ENCODE measurements around the gene TBC1D16.
A peak's percentile ranks its signal among the peaks of the same experiment; 100 is the strongest.

Gene TBC1D16

GRCh38 chr17:80024206-80024972 is 11.3 kb downstream of the TBC1D16 start:
- no peak for DNase-seq

DNA sequence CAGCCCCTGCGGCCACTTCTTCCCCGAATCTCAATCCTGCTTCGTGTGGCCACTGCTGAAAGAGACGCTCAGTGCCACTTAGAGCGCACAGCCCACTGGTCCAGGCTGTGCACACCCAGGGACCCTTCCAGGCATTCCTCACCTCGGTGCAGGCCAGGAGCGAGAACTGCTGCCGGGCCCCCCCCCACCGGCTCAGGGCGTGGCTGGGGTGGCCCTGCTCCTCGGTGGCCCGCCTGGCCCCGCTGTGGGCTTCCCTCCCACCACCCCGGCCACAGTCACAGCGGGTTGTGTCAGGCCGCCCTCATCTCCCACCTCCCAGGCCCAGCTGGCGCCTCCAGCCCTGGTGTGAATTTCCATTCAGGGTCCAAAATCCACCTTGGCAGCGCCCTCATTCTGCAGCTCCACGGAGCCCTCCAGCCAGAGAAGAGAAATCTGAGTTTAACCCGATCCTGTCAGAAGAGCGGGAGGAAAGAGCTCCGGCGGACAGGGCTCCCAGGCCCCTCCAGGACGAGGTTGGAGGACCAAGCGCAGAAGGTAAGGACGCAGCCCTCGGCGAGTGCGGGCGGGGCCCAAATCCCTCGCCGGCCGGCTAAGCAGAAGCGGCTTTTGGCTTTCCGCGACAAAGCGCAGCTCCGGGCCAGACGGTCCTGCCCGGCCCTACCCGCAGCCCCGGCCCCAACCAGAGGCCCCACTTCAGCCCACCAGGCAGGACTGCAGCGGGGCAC is 12.0 kb downstream of the TBC1D16 start:
- DNase-seq, result no peak

DNA sequence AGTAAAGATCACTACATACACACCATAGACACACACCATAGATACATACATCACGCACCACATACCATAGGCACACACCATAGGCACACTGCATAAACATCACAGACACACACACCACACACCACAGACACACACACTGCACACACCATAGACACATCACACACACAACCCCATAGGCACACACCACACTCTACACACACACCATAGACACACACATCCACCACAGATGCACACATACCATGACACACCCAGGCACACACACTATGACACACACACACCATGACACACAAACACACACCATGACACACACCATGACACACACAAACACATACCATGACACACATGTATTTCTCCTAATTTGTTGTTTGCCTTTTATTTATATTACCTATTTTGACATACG is 14.1 kb downstream of the TBC1D16 start:
- DNase-seq, result no peak

DNA sequence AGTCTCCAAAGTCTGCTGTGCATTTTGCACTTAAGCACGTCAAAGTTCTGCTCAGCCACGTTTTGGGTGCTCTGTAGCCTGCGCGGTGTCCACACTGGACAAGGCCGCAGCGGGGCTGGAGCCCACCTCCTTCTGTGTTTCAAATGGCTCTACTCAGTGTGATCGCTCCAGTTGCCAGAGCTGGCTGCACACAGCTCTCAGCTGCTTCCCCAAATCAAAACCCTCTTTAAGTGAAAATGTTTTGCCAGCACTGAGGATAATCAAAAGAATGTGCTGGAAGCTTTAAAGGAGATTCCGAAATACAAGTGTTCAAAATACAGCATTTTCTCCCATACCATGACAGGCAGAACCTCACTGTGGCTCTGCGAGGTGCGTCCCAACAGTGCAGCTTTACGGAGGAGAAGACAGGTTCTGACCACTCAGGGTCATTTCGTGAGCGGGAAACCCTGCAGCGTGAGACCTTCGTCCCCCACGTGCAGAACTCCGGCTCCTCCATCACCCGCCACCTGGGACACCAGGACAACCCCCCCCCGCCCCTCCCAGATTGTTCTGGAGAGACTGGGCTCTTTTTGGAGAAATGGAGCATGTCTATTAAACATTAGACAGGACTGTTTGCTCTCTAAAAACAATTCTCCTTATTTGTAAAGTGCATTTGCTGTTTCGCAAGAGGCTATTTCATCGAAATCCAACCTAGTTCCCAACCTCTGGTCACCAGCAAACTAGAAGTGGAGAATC is 16.6 kb downstream of the TBC1D16 start:
- no peak for DNase-seq

DNA sequence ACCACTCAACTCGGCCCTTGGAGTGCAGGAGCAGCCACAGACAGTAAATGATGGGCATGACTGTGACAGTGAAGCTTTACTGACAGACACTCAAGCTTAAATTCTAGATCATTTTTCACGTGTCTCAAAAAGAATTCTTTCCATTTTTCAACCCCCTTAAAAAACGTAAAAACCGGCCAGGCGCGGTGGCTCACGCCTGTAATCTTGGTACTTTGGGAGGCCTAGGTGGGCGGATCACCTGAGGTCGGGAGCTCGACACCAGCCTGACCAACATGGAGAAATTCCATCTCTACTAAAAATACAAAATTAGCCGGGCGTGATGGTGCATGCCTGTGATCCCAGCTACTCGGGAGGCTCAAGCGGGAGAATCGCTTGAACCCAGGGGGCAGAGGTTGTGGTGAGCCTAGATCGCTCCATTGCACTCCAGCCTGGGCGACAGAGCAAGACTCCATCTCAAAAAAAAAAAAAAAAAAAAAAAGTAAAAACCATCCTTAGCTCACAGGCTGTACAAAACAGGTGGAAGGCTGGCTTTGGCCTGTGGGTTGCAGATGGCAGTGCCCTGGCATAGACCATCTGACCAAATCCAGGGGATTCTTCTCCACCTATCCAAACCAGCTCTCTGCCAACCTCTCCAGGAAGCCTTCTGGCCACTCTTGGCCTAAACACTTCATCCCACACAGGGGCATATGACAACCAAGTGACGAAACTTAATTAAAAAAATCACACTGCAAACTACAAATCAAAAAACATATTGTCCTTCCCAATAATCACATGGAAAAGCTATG is 18.3 kb downstream of the TBC1D16 start:
- no peak for DNase-seq

DNA sequence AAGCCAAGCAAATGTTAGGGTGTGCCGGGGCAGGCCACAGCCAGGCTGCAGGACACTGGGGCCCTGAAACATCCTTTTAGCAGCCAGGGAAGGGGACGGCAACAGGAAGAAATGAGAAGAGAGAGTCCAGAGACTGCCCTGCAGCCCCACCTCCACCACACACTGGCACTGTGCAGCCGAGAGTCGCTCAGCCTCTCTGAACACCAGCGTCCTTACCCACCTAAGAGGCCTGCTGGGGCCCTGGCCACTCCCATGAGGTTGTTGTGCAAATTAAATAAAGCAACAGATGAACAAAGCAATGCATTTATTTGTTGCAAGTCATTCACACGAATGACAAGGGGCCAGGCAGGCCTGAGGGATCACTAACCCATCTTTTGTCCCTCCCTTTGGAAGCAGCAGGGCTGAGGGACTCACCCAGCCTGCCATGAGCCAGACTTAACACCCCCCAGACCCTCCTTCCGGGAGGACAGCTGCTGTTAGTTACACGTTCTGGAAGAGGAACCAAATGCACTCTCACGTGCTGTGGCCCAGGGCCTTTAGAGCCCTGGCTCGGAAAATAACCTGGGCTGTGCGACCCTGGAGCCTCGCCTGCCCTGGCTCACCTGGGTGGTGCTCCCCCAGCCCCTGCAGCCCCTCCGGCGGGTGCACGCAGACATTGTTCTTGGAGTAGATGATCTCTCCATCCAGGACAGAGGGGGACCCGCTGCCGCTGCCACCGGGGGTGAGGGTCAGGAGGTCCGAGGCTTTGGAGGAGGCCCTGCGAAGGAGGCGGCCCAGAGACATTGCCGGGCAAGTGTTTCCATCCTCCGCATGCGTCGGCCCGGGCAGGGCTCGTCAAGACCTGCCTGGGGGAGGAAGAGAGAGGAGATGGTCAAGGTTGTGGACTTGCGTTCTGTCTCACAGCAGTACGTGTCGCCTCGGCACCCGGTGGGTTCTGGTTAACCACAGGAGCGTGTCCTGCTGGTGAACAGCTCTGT is 22.6 kb downstream of the TBC1D16 start:
- DNase-seq, result no peak

DNA sequence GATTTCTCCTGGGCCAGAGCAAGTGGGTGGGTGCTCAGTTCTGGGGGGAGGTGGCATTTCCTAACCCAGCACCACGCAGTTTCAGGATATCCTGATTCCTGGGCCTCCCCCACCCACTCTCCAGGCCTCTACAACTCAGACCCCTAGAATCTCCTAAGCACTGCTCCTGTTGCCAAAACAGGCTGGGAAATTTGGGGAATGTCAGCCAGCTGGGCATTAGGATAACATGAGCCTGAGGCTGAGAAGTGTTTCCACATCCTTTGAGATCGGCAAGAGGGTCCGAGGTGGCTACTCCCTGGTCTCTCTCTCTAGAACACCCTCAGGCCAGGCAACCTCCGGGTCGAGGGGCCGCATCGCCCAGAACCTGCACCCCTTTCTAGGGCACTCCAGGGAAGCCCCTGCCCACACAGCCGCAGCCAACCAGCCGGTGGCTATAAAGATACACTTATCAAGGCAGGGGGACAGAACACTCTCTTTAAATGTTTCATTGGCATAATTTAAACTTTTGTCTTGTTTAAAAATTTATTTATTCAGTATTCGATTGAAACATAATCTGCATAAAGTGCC is 23.6 kb downstream of the TBC1D16 start:
- no peak for DNase-seq

DNA sequence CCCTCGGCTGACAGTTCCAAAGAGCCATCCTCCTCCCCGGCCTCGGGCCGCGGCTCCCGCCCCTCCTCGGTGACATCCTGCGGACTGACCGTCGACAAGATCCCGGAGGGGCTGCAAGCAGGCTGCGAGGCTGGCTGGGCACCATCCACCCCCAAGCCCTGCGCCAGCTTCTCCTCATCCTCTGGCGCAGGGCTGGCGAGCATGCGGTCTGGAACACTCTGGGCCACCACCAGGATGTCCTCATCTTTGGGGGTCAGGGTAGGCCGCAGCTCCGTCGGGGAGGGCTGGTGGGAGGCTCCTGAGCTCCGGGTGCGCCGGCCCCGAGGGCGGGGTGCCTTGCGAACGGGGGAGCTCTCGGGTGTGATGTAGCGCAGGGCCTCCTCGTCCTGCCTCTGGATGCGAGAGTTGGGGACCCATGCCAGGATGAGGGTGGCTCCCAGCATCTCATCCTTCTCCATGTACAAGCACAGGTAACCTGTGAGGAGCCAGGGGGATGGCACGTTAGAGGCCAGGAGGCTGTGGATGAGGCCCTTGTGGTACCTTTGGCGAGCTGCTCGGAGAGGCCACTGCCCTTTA is 25.3 kb downstream of the TBC1D16 start:
- DNase-seq, result no peak

DNA sequence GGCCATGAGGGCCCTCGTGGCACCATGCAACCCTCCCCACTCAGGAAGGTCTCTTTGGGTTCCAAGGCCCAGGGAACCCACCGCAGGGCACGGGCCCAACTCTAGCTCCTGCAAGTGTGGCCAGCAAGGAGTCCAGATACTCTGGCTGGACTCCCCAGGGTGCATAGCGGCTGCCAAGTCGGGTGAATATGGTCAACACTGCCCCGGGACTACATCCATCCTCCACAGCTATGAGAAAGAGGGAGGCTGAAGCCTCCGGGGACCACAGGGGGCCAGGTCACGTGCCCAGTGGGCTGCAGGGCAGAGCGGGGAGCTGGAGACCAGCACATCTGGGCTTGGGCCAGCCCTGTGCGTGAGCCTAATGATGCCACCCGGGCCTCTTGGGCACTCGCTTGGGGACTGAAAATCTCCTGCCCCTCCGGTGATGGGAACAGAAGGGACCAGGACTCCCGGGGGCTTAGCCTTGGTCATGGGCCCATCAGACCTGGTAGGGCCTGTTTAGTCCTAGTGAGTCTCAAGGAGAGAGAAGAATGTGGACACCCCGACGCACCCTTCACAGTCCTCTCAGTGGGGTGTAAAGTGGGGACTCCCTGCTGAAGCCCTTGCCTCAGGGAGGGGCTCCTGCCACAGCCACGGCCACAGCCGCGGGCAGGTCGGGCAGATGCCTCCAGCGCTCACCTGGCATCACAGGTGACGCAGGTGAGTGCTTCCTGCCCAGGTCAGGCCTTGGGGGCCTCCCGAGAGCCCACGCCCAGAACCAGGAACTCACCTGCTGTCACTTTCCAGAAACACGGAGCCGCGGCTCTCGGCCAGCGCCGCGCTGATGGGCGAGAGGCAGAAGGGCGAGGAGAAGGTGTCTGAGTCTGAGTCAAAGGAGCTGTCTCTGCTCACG is 26.0 kb downstream of the TBC1D16 start:
- no peak for DNase-seq

DNA sequence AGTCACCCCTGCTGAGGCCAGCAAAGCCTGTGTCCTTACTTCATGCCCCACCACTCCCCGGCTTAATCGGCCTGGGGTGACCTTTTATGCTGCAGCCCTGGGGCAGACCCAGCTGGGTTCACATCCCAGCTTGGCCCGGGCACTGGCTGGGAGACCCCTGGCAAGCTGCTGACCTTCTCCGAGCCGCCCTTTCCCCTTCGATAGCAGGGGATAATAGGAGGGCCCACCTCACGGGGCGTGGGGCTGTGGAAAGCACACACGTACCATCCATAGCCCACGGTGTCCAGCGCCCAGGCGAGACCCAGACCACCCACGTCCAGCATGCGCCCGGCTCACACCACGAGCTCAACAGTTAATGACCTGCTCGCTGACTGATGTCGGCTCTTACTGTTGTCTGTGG is 26.8 kb downstream of the TBC1D16 start:
- DNase-seq, result no peak

DNA sequence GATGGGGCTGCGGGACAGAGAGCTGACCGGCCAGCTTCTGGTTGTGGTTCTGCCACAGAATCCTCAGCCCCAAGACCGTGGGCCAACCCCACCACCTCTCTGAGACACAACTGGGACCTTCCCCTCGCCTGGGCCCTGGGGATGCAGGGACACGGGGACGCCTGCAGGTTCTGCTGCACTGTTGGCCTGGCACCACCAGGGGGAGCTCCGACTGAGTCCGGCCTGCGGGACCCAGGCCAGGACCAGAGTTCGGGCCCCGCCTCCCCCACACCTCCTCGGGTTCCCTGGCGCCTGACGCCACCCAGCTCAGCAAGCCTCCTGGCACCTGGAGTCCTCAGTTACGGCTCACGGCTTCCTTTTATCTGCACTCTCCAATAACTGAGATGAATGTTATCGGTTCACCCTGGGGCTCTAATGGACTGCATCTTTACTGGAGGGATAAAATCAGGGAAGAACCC is 27.3 kb downstream of the TBC1D16 start:
- peak; percentile 61 for DNase-seq

DNA sequence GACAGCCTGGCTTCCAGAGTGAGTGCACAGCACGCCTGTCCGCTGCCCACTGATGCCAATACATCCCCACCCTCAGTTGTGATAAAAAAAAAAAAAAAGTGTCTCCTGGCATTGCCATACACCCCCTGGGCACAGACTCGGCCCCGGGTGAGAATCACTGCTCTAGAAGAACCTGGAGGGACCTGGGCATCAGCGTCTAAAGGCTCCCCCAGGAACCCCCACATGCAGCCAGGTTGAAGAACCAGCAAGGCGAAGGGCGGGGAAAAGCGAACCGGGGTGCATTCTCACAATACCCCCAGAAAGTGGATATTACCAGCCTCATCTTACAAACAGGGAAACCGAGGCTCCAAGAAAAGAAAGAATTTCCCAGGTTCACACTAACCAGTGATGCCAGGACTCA is 27.7 kb downstream of the TBC1D16 start:
- DNase-seq, result no peak

DNA sequence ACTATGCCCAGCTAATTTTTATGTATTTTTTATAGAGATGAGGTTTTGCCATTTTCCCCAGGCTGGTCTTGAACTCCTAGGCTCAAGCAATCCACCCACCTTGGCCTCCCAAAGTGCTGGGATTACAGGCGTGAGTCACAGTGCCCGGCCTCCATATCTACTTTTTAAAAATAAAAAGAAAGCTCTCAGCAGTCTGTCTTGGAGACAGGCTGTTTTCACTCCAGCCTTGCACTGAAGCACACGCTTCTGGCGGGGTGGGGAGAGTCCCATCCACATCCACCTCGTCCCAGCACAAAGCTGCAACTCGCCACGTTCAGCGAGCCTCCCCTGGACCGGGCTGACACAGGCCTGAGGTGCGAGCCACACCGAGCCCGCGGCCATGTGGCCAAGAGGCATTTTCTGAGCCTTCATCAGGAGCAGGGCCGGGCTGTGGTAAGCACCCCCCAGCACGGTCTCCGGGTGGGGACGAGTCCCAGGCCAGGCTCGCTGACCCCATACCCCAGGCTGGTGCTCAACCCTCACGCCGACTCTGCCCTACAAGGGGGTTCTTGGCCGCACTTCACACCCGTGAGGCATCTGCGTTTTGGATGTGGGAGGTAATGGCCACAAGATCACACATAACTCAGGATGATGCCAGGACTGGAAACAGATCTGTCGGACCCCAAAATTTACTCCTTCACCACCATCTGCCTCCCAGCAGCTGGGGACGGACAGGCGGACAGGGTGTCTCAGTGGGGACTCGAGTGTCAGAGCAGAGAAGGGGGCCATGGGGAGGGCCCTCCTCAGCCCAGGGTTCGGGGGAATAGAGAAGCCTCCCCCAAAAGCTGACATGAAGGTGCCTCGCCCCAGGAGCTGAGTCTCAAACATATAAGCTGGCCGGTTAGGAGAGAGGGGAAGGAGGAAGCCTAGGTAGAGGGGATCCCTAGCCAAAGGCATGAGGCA is 28.6 kb downstream of the TBC1D16 start:
- DNase-seq, result no peak

- no peak for DNase-seq
Observed at GRCh38 chr17:80006339-80006720, 29.3 kb downstream of the TBC1D16 start.

DNA sequence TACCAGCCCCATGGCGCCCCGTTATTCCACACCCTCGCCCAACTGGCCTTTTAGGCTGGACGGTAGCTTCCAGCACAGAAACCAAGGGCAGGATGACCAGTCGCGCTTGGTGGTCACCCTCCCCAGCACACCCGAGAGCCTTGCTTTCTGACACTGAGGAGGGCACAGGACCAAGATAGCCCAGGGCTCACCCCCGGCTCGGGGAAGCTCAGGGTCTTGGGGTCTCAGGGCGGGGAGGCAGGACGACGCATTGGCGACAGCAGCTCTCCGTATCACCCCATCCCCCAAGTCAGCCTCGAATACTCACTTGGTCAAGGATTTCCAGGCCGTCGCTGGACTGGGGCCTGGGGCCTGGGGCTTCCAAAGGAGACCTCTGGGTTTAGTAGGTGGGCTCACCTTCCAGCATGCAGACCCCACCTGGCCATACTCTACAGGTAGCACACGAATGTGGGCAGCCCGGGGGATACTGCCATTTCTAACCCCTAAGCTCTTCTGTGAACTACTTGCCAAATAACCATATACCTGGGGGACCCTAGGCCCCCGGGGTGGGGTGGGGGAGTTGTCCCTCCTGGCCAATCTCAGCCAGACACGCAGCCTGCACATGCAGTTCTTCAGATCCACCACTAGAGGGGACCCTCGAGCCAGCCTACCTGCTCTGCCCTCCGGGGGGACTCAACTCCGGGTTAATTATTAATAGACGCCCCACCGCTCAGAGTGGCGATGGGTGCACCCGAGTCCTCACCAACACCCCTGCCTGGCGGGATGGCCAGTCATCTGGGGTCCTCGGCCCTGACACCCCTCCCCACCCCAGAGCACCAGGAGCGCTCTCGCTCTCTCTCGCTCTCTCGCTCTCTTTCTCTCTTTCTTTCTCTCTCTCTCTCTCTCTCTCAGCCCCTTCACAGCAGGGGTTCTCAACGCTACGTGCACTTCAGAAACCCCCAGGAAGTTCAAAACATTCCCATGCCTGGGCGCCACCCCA is 30.0 kb downstream of the TBC1D16 start:
- peak; percentile 52 for DNase-seq

DNA sequence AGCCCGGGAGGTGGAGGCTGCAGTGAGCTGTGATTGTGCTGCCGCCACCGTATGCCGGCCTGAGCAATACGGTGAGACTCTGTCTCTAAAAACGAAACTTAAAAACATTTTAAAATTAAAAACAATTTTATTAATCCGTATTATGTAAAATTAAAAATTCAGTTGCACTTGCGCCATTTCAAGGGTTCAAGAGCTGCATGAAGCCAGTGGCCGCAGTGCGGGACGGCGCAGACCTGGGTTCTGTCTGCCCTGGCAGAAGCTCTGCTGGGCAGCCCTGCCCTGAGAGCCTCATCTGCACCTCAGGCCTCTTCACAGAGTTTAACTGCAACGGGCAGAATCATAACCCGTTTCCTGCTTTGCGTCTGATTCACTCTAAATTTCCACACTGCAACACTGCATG is 31.7 kb downstream of the TBC1D16 start:
- no peak for DNase-seq
